Measurements from ENCODE around the gene GPR22.

DNA sequence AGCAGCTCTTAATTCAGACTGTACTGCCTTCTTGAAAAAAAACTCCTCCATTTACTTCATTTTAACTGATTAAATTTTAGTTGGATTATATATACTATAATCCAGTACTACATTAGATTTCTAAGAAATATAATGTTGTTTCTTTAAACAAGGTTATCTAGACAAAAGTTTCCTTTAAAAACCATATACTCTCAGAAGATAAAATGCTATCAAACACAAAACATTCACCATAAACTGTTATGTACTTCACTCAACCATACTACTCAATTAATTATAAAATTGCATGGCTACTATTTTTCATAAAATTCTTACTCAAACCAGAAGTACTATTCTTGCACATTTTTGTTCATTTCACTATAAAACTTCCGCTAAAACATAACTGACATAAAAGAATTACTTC is 12.7 kb downstream of the GPR22 start:
- TF ChIP-seq, protein P1, sequence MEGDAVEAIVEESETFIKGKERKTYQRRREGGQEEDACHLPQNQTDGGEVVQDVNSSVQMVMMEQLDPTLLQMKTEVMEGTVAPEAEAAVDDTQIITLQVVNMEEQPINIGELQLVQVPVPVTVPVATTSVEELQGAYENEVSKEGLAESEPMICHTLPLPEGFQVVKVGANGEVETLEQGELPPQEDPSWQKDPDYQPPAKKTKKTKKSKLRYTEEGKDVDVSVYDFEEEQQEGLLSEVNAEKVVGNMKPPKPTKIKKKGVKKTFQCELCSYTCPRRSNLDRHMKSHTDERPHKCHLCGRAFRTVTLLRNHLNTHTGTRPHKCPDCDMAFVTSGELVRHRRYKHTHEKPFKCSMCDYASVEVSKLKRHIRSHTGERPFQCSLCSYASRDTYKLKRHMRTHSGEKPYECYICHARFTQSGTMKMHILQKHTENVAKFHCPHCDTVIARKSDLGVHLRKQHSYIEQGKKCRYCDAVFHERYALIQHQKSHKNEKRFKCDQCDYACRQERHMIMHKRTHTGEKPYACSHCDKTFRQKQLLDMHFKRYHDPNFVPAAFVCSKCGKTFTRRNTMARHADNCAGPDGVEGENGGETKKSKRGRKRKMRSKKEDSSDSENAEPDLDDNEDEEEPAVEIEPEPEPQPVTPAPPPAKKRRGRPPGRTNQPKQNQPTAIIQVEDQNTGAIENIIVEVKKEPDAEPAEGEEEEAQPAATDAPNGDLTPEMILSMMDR (IDR thresholded peaks at IDR 0.05; ENCODE audit: low read depth, low read length) = no peak
- TF ChIP-seq EZH2phosphoT487 (IDR thresholded peaks at IDR 0.05; ENCODE audit: low read depth) = no peak

Data from OCI-LY3 (cell line).